Osteoblast (primary cell): ENCODE results near the gene MAPT. TPM values are rescaled to one million over a fixed set of nuclear protein-coding genes. Genes with fewer than 3 reads are reported as not detected.

Experiments used
- DNase-seq: peaks from one replicate; pipeline ENCODE4 v3.0.0; 2011; ENCODE audit warnings: low spot score, mixed read lengths; ENCODE audit not compliant: insufficient read length; ENCODE audit errors: missing footprints
- H2AFZ ChIP-seq: 2 replicates; pipeline ENCODE4 v1.6.0; 2011; ENCODE audit warnings: mild to moderate bottlenecking, low read length
- H3K27ac ChIP-seq: 2 replicates; pipeline ENCODE4 v1.5.1; 2011; ENCODE audit warnings: mild to moderate bottlenecking, low read depth, low read length, moderate library complexity
- H3K27me3 ChIP-seq: 2 replicates; pipeline ENCODE4 v1.6.0; 2012; ENCODE audit warnings: mild to moderate bottlenecking, control low read depth, inconsistent platforms, low read length, moderate library complexity; ENCODE audit not compliant: insufficient read depth
- H3K36me3 ChIP-seq: 2 replicates; pipeline ENCODE4 v1.5.1; 2011; ENCODE audit warnings: mild to moderate bottlenecking, low read length, control low read depth, moderate library complexity; ENCODE audit not compliant: insufficient read depth
- H3K4me1 ChIP-seq: 2 replicates; pipeline ENCODE4 v1.5.1; 2011; ENCODE audit warnings: mild to moderate bottlenecking, low read length, control low read depth, moderate library complexity; ENCODE audit not compliant: insufficient read depth
- H3K4me2 ChIP-seq: 2 replicates; pipeline ENCODE4 v1.6.0; 2011; ENCODE audit warnings: mild to moderate bottlenecking, low read length; ENCODE audit not compliant: insufficient read depth
- H3K4me3 ChIP-seq: fragments of 200-600 bp; sonication (generic); 3 replicates; pipeline ENCODE4 v1.5.1; 2012; ENCODE audit warnings: mild to moderate bottlenecking, low read length, inconsistent platforms; ENCODE audit not compliant: insufficient read depth
- H3K79me2 ChIP-seq: 2 replicates; pipeline ENCODE4 v1.6.0; 2012; ENCODE audit warnings: mild to moderate bottlenecking, low read length, control low read depth, inconsistent platforms; ENCODE audit not compliant: insufficient read depth
- H3K9me3 ChIP-seq: 2 replicates; pipeline ENCODE4 v1.5.1; 2011; ENCODE audit warnings: low read depth, low read length, control low read depth
- H4K20me1 ChIP-seq: 2 replicates; pipeline ENCODE4 v1.6.0; 2012; ENCODE audit warnings: mild to moderate bottlenecking, low read length, control low read depth; ENCODE audit not compliant: insufficient read depth
- total RNA-seq: library from RNA; depleted of rRNA; stranded (reverse); fragments of >200 nt; gene quantifications from 2 replicates; pipeline ENCODE4 v1.2.3, GENCODE V29; 2012
- TF ChIP-seq, protein P1 (sequence below): IDR thresholded peaks from 2 replicates; pipeline ENCODE4 v1.5.1; 2011; ENCODE audit warnings: mild to moderate bottlenecking, low read depth, low read length, moderate library complexity; ENCODE audit errors: extremely low read depth

MAPT gene
- total RNA-seq, 1 donor = 0.36 TPM

DNA sequence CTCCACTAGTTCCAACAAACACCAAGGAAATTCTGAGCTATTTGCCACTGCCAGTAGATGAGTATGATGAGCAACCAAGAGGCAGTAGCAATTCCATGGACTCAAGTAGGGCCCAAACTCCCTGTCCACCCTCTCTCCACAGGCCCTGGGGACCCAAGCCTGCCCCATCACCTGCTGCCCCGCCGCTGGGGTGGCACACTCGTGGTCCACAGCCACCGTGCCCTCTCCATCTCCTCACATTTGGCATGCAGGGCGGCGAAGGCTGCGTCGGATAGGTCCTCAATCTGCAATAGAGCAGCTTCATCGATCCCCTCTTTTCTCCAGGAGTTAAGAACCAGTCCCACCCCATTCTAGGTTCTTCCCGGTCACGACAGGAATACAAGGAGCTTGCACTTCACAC lies 138.6 kb downstream of the MAPT start:
- Histone ChIP-seq H3K27me3 (no peaks in the 10 kb centered on the region), H3K79me2 (no peaks in the 10 kb centered on the region), H3K4me3 (no peak overlapping the region), H3K4me1 (no peaks in the 10 kb centered on the region), H3K27ac (no peak overlapping the region), H2AFZ (no peak overlapping the region), H4K20me1 (peaks cover 5% of the 10 kb centered on the region), H3K4me2 (no peak overlapping the region), H3K36me3 (peaks cover 86% of the 10 kb centered on the region), H3K9me3 (no peaks in the 10 kb centered on the region)
- TF ChIP-seq, protein P1, sequence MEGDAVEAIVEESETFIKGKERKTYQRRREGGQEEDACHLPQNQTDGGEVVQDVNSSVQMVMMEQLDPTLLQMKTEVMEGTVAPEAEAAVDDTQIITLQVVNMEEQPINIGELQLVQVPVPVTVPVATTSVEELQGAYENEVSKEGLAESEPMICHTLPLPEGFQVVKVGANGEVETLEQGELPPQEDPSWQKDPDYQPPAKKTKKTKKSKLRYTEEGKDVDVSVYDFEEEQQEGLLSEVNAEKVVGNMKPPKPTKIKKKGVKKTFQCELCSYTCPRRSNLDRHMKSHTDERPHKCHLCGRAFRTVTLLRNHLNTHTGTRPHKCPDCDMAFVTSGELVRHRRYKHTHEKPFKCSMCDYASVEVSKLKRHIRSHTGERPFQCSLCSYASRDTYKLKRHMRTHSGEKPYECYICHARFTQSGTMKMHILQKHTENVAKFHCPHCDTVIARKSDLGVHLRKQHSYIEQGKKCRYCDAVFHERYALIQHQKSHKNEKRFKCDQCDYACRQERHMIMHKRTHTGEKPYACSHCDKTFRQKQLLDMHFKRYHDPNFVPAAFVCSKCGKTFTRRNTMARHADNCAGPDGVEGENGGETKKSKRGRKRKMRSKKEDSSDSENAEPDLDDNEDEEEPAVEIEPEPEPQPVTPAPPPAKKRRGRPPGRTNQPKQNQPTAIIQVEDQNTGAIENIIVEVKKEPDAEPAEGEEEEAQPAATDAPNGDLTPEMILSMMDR = no peak
- DNase-seq = no peak

DNA sequence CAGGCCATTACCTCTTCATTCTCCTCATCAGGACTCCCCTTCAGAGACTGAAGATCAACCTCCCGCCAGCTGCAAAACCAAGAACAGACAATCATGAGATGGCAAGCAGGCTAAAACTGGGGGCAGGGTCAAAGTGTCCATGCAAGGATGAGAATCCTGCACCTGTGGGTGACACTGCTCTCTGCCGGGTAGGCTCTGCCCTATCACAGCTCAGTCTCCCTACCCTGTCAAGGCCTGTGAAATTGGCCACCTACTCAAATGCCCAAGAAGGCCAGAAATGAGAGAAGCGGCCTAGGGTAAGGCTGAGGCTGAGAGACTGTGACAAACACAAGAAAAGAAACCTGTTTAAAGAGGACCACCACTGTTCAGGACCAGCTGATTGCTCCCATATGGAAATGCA lies 139.0 kb downstream of the MAPT start:
- Histone ChIP-seq H3K36me3 (peaks cover 86% of the 10 kb centered on the region), H3K9me3 (no peaks in the 10 kb centered on the region)
- TF ChIP-seq, protein P1 = no peak

DNA sequence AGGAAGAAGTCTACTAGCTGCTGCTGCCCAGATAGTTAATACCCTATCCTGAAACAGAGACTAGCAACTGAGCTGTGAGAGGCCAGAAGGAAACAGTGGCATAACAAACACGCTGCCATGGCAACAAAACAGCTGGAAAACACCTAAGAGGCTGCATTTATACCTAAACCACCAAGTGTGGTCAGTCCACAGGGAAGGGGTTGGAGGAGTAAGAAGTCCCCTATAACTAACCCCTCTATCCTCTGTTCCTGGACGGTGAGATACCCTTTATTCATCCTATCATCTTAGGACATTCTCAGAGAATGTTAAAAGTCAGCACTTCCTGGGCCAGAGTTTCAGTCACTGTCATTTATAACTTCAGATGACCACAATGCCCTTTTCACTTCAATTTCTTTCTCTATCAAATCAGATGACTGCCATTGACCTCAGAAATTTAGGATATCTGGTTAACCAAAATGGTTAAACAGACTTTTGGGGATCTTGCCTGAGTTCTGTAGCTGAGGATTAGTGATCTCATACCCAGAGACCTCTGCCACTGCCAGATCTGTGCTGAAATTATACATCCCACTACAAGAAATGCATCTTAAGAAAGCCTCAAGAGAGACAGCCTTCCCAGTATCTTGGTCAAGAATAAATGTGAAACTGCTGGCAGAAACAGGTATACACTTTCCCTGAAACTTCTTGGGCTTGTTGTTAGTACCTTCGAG lies 140.9 kb downstream of the MAPT start:
- Histone ChIP-seq H3K36me3 (peaks cover 98% of the 10 kb centered on the region), H4K20me1 (no peaks in the 10 kb centered on the region), H3K27me3 (no peaks in the 10 kb centered on the region), H3K27ac (no peak overlapping the region), H3K9me3 (no peaks in the 10 kb centered on the region), H3K79me2 (no peaks in the 10 kb centered on the region), H2AFZ (no peak overlapping the region), H3K4me1 (no peaks in the 10 kb centered on the region), H3K4me2 (no peak overlapping the region), H3K4me3 (no peak overlapping the region)
- no peak for DNase-seq
- TF ChIP-seq, protein P1 = no peak

More for the DNA sequence above, 139.0 kb downstream of the MAPT start:
- Histone ChIP-seq H3K27me3 (no peaks in the 10 kb centered on the region), H4K20me1 (peaks cover 5% of the 10 kb centered on the region), H3K4me1 (no peaks in the 10 kb centered on the region), H3K79me2 (no peaks in the 10 kb centered on the region), H3K27ac (no peak overlapping the region), H3K4me3 (no peak overlapping the region), H2AFZ (no peak overlapping the region), H3K4me2 (no peak overlapping the region)
- DNase-seq = no peak

DNA sequence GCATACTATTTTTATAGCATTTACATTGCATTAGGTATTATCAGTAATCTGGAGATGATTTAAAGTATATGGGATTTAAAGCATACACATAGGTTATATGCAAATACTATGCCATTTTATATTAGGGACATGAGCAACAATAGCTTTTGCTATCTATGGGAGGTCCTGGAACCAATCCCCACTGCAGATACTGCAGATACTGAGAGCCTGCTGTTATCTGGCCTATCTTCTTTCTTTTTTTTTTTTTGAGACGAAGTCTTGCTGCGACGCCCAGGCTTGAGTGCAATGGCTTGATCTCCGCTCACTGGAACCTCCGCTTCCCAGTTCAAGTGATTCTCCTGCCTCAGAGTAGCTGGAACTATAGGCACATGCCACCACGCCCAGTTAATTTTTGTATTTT lies 142.1 kb downstream of the MAPT start:
- Histone ChIP-seq H3K36me3 (peaks cover 96% of the 10 kb centered on the region), H3K9me3 (no peaks in the 10 kb centered on the region), H3K27me3 (no peaks in the 10 kb centered on the region), H3K79me2 (peaks cover 4% of the 10 kb centered on the region), H4K20me1 (no peaks in the 10 kb centered on the region), H3K4me1 (no peaks in the 10 kb centered on the region), H3K27ac (no peak overlapping the region), H3K4me3 (no peak overlapping the region), H2AFZ (no peak overlapping the region), H3K4me2 (no peak overlapping the region)
- DNase-seq = no peak
- TF ChIP-seq, protein P1 = no peak
